GM12864 (cell line): Measurements from ENCODE around the gene C3orf22.

Experiments used
- DNase-seq: peaks from one replicate; pipeline ENCODE4 v3.0.0-alpha.2; 2011; ENCODE audit warnings: low read depth
- H3K4me3 ChIP-seq: 2 replicates; pipeline ENCODE4 v1.5.1; 2011; ENCODE audit warnings: mild to moderate bottlenecking, low read depth, low read length, control low read depth
- TF ChIP-seq, protein P1 (sequence below): IDR thresholded peaks from 2 replicates; pipeline ENCODE4 v1.5.1; 2011; ENCODE audit warnings: low read depth, mild to moderate bottlenecking, moderate library complexity, low read length, control low read depth, inconsistent platforms; ENCODE audit errors: missing control alignments

C3orf22 gene

GRCh38 chr3:126501054-126501453 is 57.7 kb downstream of the C3orf22 start:
- H3K4me3 ChIP-seq: no peak overlapping the region
- DNase-seq: no peak
- TF ChIP-seq, protein P1, sequence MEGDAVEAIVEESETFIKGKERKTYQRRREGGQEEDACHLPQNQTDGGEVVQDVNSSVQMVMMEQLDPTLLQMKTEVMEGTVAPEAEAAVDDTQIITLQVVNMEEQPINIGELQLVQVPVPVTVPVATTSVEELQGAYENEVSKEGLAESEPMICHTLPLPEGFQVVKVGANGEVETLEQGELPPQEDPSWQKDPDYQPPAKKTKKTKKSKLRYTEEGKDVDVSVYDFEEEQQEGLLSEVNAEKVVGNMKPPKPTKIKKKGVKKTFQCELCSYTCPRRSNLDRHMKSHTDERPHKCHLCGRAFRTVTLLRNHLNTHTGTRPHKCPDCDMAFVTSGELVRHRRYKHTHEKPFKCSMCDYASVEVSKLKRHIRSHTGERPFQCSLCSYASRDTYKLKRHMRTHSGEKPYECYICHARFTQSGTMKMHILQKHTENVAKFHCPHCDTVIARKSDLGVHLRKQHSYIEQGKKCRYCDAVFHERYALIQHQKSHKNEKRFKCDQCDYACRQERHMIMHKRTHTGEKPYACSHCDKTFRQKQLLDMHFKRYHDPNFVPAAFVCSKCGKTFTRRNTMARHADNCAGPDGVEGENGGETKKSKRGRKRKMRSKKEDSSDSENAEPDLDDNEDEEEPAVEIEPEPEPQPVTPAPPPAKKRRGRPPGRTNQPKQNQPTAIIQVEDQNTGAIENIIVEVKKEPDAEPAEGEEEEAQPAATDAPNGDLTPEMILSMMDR: no peak

GRCh38 chr3:126500016-126500415 is 58.7 kb downstream of the C3orf22 start:
- TF ChIP-seq, protein P1: no peak
- H3K4me3 ChIP-seq: no peak overlapping the region

More at GRCh38 chr3:126500016-126500415, 58.7 kb downstream of the C3orf22 start:
- DNase-seq: no peak
